Measurements from ENCODE around the gene HSPA1A.

The HSPA1A gene

GRCh38 chr6:31815025-31815838 lies at the start of gene HSPA1A, which contains the start of gene HSPA1L:
TSS of gene HSPA1A (plus strand) at chr6:31815543. CDS start at chr6:31815757, 214 bp downstream.
TSS of gene HSPA1L (minus strand) at chr6:31815283. CDS start at chr6:31811972, 3,311 bp downstream.
- DNase-seq (ENCODE audit: low spot score), result peak; percentile 93

DNA sequence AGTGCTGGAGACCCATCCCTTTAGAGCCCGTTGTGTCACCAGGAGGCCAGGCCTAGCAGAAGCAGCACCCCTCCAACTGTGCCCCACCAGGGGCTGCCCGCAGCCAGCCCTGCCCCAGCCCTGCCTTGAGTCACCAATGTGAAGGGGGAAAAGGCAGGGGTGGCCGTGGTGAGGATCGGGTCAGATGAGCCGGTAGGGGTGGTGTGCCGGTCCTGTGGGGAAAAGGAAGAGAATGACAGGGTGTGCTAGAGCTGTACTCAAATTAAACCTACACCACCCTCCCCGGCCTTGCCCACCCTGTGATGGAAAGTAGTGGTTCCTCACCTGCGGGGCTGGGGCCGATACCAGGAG lies 49.8 kb upstream of the HSPA1A start:
- DNase-seq (ENCODE audit: low spot score), result no peak

DNA sequence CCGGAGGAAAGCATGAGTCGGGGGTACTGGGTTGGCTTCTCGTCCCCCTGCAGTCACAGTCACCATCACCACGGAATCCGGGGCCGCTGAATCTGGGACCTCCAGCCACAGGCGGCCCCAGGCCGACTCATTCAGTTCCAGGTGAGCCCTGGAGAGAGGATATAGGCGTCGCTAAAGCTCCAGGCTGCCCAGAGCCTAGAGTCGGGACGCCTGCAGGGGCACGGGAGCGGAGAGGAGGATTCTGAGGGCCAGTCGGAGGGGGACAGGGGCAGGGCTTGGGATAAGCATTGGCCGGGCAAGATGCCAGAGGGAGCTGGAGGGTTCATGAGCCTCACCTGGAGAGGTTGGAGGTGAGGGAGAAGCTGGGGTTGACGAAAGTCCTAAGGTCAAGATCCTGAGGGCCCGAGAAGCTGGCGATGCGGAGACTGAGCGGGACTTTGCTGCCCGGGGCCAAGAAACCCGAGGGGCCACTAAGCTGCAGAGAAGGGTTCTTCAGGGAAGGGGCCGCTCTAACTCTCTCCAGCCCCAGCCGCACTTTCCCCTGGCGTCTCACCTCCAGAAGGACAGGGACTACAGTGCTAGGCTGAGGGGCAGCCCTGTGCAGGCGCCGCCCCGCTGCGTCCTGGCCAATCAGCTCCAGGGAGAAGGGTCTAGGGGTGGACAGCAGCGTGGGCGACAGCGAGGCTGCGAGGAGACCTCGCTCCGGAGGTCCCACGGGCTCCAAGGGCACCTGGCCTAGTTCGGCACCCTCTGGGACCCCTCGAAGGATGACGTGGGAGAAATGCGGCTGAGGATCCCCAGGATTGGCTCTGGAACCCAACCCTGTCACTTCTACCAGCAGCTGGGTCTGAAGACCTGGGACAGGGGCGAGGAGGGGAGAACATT lies 49.2 kb upstream of the HSPA1A start:
- DNase-seq (ENCODE audit: low spot score), result no peak

DNA sequence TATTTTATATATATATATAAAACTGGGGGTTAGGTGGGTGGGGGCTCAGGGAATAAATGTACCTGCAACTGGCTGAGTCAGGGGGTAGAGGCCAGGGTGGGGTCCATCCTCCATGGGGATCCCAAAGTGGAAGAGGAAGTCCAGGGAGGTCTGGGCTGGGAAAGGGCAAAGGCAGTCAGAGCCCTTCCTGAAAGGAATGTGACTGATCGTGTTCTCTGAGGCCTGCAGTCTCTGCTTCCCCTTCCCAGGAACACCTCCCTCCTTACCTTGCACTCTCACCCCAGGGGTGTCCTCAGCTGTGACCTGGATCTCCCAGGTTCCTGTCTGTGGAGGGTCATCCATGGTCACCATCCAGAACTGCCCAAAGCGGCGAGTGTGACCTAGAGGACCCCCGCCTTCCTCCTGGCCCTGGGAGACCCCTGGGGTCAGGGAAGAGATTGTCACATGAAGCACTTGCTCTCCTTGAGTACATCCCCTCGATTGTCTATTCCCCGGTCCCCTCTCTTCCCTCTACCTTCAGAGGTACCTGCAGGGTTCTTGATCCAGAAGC lies 48.2 kb upstream of the HSPA1A start:
- no peak for DNase-seq (ENCODE audit: low spot score)

DNA sequence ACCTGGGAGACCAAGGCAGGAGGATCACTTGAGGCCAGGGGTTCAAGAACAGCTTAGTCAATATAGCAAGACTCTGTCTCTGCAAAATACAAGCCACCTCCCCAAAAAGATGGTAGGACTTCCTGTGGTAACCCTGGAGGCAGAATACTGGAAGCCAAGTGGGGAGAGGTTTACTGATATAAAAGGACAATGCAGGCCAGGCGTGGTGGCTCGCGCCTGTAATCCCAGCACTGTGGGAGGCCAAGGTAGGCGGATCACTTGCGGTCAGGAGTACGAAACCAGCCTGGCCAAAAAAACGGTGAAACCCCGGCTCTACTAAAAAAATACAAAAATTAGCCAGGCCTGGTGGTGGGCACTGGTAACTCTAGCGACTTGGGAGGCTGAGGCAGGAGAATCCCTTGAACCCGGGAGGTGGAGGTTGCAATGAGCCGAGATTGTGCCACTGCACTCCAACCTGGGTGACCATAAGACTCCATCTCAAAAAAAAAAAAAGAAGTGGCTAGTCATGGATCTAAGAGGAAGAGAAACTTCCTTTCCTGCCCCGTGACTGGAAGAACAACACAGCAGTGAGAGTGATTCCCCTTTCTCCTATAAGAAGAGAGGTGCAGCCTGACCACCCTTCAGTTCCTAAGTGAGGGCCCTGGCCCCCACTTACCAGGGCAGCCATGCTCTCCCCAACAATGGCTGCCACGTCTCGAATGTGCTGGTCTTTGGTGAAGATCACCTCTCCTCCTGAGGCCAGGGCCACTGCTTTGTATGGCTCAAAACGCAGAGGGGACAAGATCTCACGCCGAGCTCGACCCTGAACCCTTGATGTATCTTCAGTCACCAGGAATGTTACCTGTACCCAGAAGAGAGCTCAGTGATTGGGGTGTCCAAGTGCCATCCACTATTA lies 46.7 kb upstream of the HSPA1A start:
- no peak for DNase-seq (ENCODE audit: low spot score)

- peak; percentile 96 for DNase-seq (ENCODE audit: low spot score)
These were observed 45.5 kb upstream of the HSPA1A start for GRCh38 chr6:31769684-31770371.

DNA sequence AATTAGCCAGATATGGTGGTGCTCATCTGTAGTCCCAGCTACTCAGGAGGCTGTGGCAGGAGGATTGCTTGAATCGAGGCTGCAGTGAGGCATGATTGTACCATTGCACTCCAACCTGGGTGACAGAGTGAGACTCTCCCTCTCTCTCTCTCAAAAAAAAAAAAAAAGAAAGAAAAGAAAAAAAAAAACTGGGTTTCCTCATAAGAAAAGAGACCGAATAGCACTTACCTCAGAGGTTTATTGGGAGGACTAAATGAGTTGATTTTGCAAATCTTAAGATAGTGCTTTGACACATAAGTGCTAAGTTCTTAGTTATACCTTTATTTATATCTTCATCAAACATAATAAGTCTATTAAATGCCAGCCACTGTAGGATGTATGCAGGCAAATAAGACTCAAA lies 44.5 kb upstream of the HSPA1A start:
- no peak for DNase-seq (ENCODE audit: low spot score)

GRCh38 chr6:31771992-31772358 lies 43.4 kb upstream of the HSPA1A start:
- no peak for DNase-seq (ENCODE audit: low spot score)

DNA sequence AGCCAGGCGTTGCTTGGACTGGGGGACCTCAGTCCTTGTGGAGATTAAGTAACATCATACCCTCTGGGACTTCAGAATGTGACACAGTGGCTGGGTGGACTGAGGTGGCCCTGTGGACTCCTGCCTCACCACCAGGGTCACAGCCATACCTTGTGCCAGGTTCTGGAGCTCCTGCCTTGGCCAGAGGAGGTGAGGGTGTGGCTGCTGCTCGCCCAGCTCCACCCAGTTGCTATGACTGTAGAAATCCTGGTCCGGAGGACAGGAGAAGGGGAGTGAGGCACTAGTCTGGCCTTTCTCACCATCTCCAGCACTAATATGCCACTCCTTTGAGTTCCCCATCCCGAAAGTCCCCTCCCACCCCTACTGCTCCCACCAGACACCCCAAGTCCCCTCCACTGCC lies 40.2 kb upstream of the HSPA1A start:
- DNase-seq (ENCODE audit: low spot score), result no peak

DNA sequence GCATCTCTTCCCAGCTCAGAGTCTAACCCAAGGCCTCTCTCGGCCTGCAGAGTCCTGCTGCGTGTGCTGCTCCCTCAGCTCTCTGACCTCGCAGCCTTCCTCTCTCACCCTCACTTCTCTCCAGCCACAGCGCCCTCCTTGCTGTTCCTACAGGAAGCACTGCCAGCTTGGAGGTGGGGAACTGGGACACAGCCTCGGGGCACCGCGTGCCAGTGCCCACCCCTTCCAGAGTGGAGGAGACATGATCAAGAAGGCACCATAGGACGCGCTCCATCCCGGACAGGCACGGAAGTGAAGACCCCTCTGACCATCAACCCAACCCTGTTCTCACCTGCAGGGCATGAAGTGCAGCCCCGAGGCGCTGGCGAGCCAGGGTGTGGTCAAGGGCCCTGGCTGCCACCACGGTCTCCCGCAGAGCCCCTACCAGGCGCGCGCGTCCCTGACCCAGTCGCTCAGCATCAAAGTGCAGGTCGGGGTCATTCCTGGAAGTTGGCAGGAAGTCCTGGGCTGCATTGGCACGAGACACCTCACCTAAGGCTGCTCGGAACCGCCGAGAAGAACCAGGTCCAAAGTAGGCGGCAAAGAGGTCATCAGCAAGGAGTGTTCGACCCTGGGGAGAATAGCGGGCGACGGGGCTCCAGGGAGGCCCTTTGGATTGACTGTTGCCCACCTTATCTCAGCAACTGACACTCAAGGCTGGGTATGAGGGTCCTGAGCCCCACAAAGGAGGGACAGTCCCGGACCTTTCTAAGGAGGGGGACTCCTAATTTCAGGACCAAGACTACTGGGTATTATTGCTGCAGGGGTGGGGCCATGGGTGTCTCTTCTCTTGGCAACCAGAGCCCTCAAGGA lies 39.5 kb upstream of the HSPA1A start:
- no peak for DNase-seq (ENCODE audit: low spot score)

- no peak for DNase-seq (ENCODE audit: low spot score)
These were observed 38.8 kb upstream of the HSPA1A start for GRCh38 chr6:31776485-31776988.

GRCh38 chr6:31776989-31777666 lies 38.2 kb upstream of the HSPA1A start, which contains the start of gene VWA7:
TSS of gene VWA7 (minus strand) at chr6:31777328. CDS start at chr6:31776779, 549 bp downstream.
- peak; percentile 78 for DNase-seq (ENCODE audit: low spot score)

GRCh38 chr6:31777667-31778050 lies 37.7 kb upstream of the HSPA1A start:
- DNase-seq (ENCODE audit: low spot score), result no peak

DNA sequence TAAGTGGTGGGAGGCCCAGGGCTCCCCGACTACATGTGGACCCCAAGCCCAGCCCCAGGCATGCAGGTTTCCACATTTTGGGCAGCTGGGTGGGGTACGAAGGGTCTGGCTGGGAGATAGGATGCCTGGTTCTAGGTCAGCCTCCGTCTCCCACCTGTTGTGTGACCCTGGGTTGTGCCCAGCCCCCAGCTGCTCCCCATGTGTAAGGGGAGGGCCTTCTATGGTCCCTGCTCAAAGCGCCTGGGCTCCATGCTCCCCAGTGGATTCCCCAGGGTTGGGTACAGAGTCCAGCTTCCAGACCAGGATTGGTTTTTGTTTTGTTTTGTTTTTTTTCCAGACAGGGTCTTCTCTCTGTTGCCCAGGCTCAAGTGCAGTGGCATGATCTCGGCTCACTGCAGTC lies 37.1 kb upstream of the HSPA1A start:
- DNase-seq (ENCODE audit: low spot score), result no peak

GRCh38 chr6:31778999-31779885 lies 36.1 kb upstream of the HSPA1A start:
- no peak for DNase-seq (ENCODE audit: low spot score)

GRCh38 chr6:31779908-31780307 lies 35.4 kb upstream of the HSPA1A start:
- DNase-seq (ENCODE audit: low spot score), result no peak

DNA sequence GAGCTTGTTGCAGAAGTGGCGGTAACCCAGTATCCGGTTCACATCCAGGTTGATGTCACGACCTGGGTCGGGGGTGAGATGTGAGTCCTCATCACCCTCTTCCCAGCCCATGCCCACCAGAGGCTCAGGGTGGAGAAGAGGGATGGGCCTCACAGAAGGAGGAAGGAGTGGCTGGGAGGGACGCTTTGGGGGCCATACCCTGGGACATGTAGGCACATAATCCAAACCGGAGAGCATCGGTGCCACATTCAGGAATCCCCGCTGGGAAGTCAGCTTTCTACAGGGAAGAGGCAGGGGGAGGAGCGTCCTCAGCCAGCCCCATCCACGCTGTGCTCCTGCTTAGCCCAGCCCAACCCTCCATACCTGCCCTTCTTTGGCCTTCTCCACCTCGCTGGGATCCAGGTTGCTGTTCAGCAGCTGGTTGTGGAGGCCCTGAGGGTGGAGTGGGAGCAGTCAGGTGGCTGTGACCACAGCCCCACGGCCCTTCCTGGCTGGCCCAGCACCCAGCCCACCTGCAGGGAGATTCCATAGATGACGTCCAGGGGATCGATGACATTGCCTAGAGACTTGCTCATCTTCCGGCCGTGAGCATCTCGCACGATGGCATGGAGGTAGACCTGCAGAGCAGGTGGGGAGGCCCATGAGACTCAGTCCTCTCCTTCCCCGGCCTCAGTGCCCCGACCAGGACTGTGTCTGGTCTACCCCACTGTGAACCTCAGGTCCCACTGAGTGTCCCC lies 34.7 kb upstream of the HSPA1A start:
- no peak for DNase-seq (ENCODE audit: low spot score)
